GM12891 (cell line): Measurements from ENCODE around the gene NKTR.

ENCODE experiments used
- POLR2A ChIP-seq: IDR thresholded peaks from 2 replicates; pipeline ENCODE4 v1.6.1; 2011; ENCODE audit warnings: low read depth, low read length, control low read depth
- POLR2AphosphoS5 ChIP-seq: IDR thresholded peaks from 2 replicates; pipeline ENCODE4 v1.6.1; 2011; ENCODE audit warnings: low read depth, low read length, control low read depth
- POU2F2 ChIP-seq: IDR thresholded peaks from 2 replicates; pipeline ENCODE4 v1.6.1; 2011; ENCODE audit warnings: low read depth, mild to moderate bottlenecking, control low read depth, low read length, moderate library complexity
- SPI1 ChIP-seq: IDR thresholded peaks from 2 replicates; pipeline ENCODE4 v1.6.1; 2011; ENCODE audit warnings: low read depth, low read length, control low read depth
- TAF1 ChIP-seq: IDR thresholded peaks from 2 replicates; pipeline ENCODE4 v1.6.1; 2011; ENCODE audit warnings: low read depth, low read length, control low read depth

GRCh38 chr3:42655980-42656679 is 55.6 kb downstream of the NKTR start:
- TF ChIP-seq POLR2A (no peak), POLR2AphosphoS5 (no peak), TAF1 (no peak), SPI1 (no peak), POU2F2 (no peak)
